Tibial artery (tissue), 4 donors: Measurements from ENCODE around the gene STYX.
"Not testable (repeated sequence)": the region's sequence is repeated elsewhere in the genome, so short reads cannot be mapped to it uniquely, and the experiment has no call there.

ENCODE experiments used
- DNase-seq, 2 donors: peaks; one replicate each; pipeline ENCODE4 v3.0.0-alpha.2; 2019
- H3K27ac ChIP-seq, 2 donors: fragments of 200-600 bp; sonication (generic) in 1 of 2; 1 replicate in 1 of 2; 2 replicates in 1 of 2; pipeline ENCODE4 v1.5.1; 2018 to 2019; ENCODE audit warnings: mild to moderate bottlenecking in 1 of 2
- H3K27me3 ChIP-seq, 2 donors: fragments of 200-600 bp; sonication (generic) in 1 of 2; one replicate each; pipeline versions ENCODE4 v1.5.1 to v1.6.0; 2016 to 2019
- H3K36me3 ChIP-seq, 3 donors: fragments of 200-600 bp; sonication (generic) in 2 of 3; one replicate each; pipeline ENCODE4 v1.5.1; 2016 to 2019; ENCODE audit warnings: mild to moderate bottlenecking in 2 of 3
- H3K4me1 ChIP-seq, 4 donors: fragments of 200-600 bp; sonication (generic) in 2 of 4; 1 replicate in 3 of 4; 2 replicates in 1 of 4; pipeline ENCODE4 v1.5.1; 2016 to 2019
- H3K4me3 ChIP-seq, 2 donors: fragments of 200-600 bp; sonication (generic) in 1 of 2; 1 replicate in 1 of 2; 2 replicates in 1 of 2; pipeline ENCODE4 v1.5.1; 2018 to 2019; ENCODE audit warnings: mild to moderate bottlenecking in 2 of 2
- H3K9me3 ChIP-seq, 3 donors: fragments of 200-600 bp; sonication (generic) in 1 of 3; one replicate each; pipeline ENCODE4 v1.5.1; 2016 to 2019
- intact Hi-C: fragments of 100-400 bp; cut with DNase I; formaldehyde crosslinking; loops from one replicate; pipeline ENCODE4 v1.15.0; 2023; ENCODE audit warnings: low total_unique reads
- TF ChIP-seq, protein P1 (sequence below), 2 experiments: fragments of 200-600 bp in 1 of 2; fragments of 450-650 bp in 1 of 2; IDR thresholded peaks; one replicate each; pipeline ENCODE4 v1.5.1; 2017 to 2019; ENCODE audit warnings: antibody characterized with exemption in 2 of 2, mild to moderate bottlenecking in 1 of 2, moderate library complexity in 1 of 2

Gene STYX

DNA sequence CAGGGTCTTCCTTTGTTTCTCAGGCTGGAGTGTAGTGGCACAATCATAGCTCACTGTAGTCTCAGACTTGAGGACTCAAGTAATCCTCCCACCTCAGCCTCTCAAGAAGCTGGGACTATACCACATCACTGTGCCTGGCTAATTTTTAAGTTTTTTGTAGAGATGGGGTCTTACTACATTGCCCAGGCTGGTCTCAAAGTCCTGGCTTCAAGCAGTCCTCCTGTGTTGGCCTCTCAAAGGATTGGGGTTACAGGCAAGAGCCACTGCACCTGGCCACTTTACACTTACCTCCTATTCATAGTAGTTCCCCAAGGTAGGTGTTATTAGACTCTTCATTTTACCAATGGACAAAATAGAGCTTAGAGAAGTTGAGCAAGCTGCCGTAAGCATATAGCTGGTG lies 29.2 kb downstream of the STYX start:
- H3K9me3 ChIP-seq: no peaks in the 10 kb centered on the region
- no peak overlapping the region for H3K4me3 ChIP-seq
- TF ChIP-seq, protein P1, sequence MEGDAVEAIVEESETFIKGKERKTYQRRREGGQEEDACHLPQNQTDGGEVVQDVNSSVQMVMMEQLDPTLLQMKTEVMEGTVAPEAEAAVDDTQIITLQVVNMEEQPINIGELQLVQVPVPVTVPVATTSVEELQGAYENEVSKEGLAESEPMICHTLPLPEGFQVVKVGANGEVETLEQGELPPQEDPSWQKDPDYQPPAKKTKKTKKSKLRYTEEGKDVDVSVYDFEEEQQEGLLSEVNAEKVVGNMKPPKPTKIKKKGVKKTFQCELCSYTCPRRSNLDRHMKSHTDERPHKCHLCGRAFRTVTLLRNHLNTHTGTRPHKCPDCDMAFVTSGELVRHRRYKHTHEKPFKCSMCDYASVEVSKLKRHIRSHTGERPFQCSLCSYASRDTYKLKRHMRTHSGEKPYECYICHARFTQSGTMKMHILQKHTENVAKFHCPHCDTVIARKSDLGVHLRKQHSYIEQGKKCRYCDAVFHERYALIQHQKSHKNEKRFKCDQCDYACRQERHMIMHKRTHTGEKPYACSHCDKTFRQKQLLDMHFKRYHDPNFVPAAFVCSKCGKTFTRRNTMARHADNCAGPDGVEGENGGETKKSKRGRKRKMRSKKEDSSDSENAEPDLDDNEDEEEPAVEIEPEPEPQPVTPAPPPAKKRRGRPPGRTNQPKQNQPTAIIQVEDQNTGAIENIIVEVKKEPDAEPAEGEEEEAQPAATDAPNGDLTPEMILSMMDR (IDR thresholded peaks at IDR 0.05): no peak
- DNase-seq: no peak
- H3K27ac ChIP-seq: no peak overlapping the region
- peaks cover 32 to 43% (median 33%) of the 10 kb centered on the region in 3 donors for H3K36me3 ChIP-seq
- H3K4me1 ChIP-seq: no peaks in the 10 kb centered on the region
- no peaks in the 10 kb centered on the region for H3K27me3 ChIP-seq
- intact Hi-C loops: no loop called here

DNA sequence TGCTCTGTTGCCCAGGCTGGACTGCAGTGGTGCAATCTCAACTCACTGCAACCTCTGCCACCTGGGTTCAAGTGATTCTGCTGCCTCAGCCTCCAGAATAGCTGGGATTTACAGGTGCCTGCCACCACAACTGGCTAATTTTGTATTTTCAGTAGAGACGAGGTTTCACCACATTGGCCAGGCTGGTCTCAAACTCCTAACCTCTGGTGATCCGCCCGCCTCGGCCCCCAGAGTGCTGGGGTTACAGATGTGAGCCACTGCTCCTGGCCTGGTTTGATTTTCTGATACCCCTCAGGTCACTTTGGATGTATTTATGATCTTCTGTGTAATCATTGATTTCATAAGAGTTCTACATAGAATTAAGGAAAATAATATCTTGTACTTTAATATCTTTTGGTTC lies 33.0 kb downstream of the STYX start:
- H3K27ac ChIP-seq, intact Hi-C loops, DNase-seq, H3K9me3 ChIP-seq, H3K27me3 ChIP-seq, H3K4me3 ChIP-seq, H3K4me1 ChIP-seq: not testable (repeated sequence)
- H3K36me3 ChIP-seq: peaks cover 35 to 64% (median 38%) of the 10 kb centered on the region in 3 donors

DNA sequence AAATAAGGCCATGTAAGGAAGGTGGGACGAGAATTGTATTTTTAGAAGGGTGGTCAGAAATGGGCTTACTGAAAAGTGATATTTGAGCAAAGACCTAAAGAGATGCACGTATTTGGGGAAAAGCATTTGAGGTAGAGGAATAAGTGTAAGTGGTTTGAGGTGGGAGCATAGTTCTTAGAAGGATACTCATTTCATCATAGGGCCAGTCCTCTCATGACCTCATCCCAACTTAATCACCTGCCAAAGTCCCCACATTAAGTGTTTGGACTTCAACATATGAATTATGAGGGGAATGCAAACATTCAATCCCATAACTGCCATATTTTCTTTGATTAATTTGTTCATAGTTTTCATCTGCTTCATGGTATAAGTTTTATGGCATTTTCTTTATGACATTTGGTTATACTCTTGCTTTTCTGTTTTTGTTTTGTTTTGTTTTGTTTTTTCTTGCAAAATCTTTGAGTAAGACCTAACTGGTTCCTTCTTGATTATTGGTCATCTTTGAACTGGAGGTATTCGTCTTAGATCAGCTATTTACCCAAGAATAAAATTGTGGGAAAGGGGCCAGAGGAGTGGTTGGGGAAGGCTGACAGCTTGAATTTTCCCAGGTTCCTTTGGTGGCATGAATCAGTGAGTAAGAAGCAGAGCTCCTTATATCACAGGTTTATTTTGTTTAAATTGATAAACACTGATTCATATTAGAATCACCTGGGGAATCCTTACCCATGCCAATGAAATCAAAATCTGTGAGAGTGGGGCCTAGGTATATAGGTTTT lies 37.3 kb downstream of the STYX start:
- intact Hi-C loops: no loop called here
- no peaks in the 10 kb centered on the region for H3K9me3 ChIP-seq
- TF ChIP-seq, protein P1 (IDR thresholded peaks at IDR 0.05): no peak

DNA sequence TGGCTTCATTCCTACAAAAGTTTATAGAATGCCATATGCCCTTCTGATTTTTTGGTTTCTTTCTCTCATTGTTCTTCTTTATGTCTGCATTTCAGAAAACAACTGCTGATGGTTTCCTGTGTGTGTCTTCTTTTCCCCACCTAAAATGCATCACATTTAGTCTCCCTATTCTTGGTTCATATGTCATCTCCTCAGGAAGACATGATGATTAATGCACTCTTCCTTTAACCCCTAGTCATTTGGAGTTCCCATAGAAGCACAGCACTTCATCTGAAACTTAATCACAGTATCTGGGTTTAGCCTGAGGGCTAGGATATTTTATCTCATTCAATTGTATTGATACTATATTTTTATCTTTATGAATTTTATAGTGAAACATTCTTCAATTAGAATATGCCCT lies 39.9 kb downstream of the STYX start:
- no peak overlapping the region for H3K27ac ChIP-seq
- peaks cover 33 to 47% (median 42%) of the 10 kb centered on the region in 3 donors for H3K36me3 ChIP-seq
- no peak overlapping the region for H3K4me3 ChIP-seq
- no peaks in the 10 kb centered on the region for H3K9me3 ChIP-seq
- DNase-seq: no peak
- TF ChIP-seq, protein P1 (IDR thresholded peaks at IDR 0.05): no peak
- H3K27me3 ChIP-seq: no peaks in the 10 kb centered on the region
- H3K4me1 ChIP-seq: peaks cover 0 to 6% (median 0%) of the 10 kb centered on the region in 4 donors
- intact Hi-C loops: no loop called here

More for the DNA sequence above, 37.3 kb downstream of the STYX start:
- Histone ChIP-seq H3K36me3 (peaks cover 35 to 43% (median 42%) of the 10 kb centered on the region in 3 donors), H3K27me3 (no peaks in the 10 kb centered on the region), H3K4me1 (peaks cover 0 to 2% (median 0%) of the 10 kb centered on the region in 4 donors), H3K4me3 (no peak overlapping the region), H3K27ac (no peak overlapping the region)
- no peak for DNase-seq

DNA sequence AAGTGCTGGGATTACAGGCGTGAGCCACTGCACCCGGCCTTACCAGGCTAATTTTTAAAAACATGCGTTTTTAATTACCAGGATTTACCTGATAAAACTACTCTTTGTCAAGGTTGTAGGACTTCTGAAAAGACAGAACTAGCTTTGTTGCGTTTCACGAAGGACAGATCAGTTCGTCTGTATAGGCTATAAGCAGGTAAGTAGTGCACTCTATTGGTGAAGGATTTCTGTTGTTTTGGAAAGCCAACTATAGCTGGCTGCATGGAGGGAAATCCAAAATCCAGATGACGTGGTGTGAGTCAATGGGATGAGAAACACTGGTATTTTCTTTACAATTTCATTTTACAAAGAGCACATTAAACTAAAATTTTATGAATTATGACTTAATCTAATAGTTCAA lies 46.9 kb downstream of the STYX start:
- Histone ChIP-seq H3K27ac (no peak overlapping the region), H3K27me3 (no peaks in the 10 kb centered on the region), H3K4me3 (no peak overlapping the region), H3K36me3 (peaks cover 24 to 45% (median 39%) of the 10 kb centered on the region in 3 donors), H3K4me1 (peaks cover 0 to 6% (median 0%) of the 10 kb centered on the region in 4 donors), H3K9me3 (no peaks in the 10 kb centered on the region)
- intact Hi-C loops: no loop called here
- TF ChIP-seq, protein P1 (IDR thresholded peaks at IDR 0.05): no peak
- no peak for DNase-seq

DNA sequence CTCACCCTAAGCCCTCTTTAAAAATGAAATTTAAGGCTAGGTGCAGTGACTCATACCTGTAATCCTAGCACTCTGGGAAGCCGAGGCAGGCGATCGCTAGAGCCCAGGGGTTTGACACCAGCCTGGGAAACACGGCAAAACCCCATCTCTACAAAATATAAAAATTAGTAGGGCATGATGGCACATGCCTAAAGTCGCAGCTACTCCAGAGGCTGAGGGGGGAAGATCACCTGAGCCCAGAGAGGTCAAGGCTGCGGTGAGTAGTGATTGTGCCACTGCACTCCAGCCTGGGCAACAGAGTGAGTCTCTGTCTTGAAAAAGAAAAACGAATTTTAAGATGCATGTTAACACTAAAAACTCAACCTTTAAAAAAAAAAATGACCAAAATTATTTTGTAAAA lies 48.7 kb downstream of the STYX start:
- H3K9me3 ChIP-seq: no peaks in the 10 kb centered on the region
- intact Hi-C loops: no loop called here
- H3K27ac ChIP-seq: no peak overlapping the region
- TF ChIP-seq, protein P1 (IDR thresholded peaks at IDR 0.05): no peak
- H3K4me1 ChIP-seq: no peaks in the 10 kb centered on the region
- no peak for DNase-seq
- no peak overlapping the region for H3K4me3 ChIP-seq
- peaks cover 21 to 42% (median 39%) of the 10 kb centered on the region in 3 donors for H3K36me3 ChIP-seq
- no peaks in the 10 kb centered on the region for H3K27me3 ChIP-seq
